Measurements from ENCODE around the gene MVK.

- TF ChIP-seq CTCF (IDR thresholded peaks at IDR 0.05) (no peak), EP300 (IDR thresholded peaks at IDR 0.05; ENCODE audit: borderline replicate concordance in 1 of 2, low read depth in 1 of 2, low read length in 1 of 2) (no peak), GATA2 (CRISPR knock-in tag; IDR thresholded peaks at IDR 0.05) (no peak), FOXJ3 (CRISPR knock-in tag; IDR thresholded peaks at IDR 0.05) (no peak), SIN3A (IDR thresholded peaks at IDR 0.05; ENCODE audit: borderline replicate concordance, low read depth, low read length) (no peak), JUND (IDR thresholded peaks at IDR 0.05) (no peak)
These were observed 56.5 kb downstream of the MVK start for GRCh38 chr12:109630107-109630506.
